Trophoblast cell (in vitro differentiated cells and primary cell): ENCODE results near the gene HELZ2.
"Not testable (repeated sequence)": the region's sequence is repeated elsewhere in the genome, so short reads cannot be mapped to it uniquely, and the experiment has no call there.

ENCODE experiments used
- DNase-seq, 2 donors: peaks; one replicate each; pipeline ENCODE4 v3.0.0-alpha.2; 2016
- H2AFZ ChIP-seq: 2 replicates; pipeline ENCODE4 v1.6.1; 2013; ENCODE audit warnings: low read length, moderate library complexity, mild to moderate bottlenecking; ENCODE audit not compliant: insufficient read depth, poor library complexity
- H2AK5ac ChIP-seq: 2 replicates; pipeline ENCODE4 v1.6.1; 2013; ENCODE audit warnings: mild to moderate bottlenecking, low read length
- H2BK120ac ChIP-seq: 2 replicates; pipeline ENCODE4 v1.6.1; 2013; ENCODE audit warnings: low read length, mild to moderate bottlenecking, moderate library complexity; ENCODE audit not compliant: insufficient read depth, poor library complexity
- H2BK12ac ChIP-seq: 2 replicates; pipeline ENCODE4 v1.6.1; 2013; ENCODE audit warnings: mild to moderate bottlenecking, low read length, moderate library complexity
- H2BK5ac ChIP-seq: 2 replicates; pipeline ENCODE4 v1.6.1; 2013; ENCODE audit warnings: low read length, low read depth, moderate library complexity, mild to moderate bottlenecking; ENCODE audit not compliant: poor library complexity
- H3K14ac ChIP-seq: 2 replicates; pipeline ENCODE4 v1.6.1; 2013; ENCODE audit warnings: mild to moderate bottlenecking, low read length
- H3K18ac ChIP-seq: 2 replicates; pipeline ENCODE4 v1.6.1; 2013; ENCODE audit warnings: mild to moderate bottlenecking, low read length
- H3K23ac ChIP-seq: 2 replicates; pipeline ENCODE4 v1.6.1; 2013; ENCODE audit warnings: low read length
- H3K27ac ChIP-seq: 2 replicates; pipeline ENCODE4 v1.5.1; 2013; ENCODE audit warnings: low read depth, mild to moderate bottlenecking, inconsistent platforms, low read length, moderate library complexity
- H3K27me3 ChIP-seq: 2 replicates; pipeline ENCODE4 v1.6.1; 2013; ENCODE audit warnings: inconsistent platforms, mild to moderate bottlenecking, low read length, moderate library complexity; ENCODE audit not compliant: insufficient read depth
- H3K36me3 ChIP-seq, 2 experiments: 1 replicate in 1 of 2; 2 replicates in 1 of 2; pipeline ENCODE4 v1.6.1; 2013; ENCODE audit warnings: low read length in 2 of 2, mild to moderate bottlenecking in 2 of 2, moderate library complexity in 1 of 2; ENCODE audit not compliant: insufficient read depth in 2 of 2, control insufficient read depth in 1 of 2
- H3K4ac ChIP-seq: 2 replicates; pipeline ENCODE4 v1.6.1; 2013; ENCODE audit warnings: low read depth, mild to moderate bottlenecking, low read length, moderate library complexity
- H3K4me1 ChIP-seq, 2 experiments: 1 replicate in 1 of 2; 2 replicates in 1 of 2; pipeline ENCODE4 v1.6.1; 2013; ENCODE audit warnings: low read length in 2 of 2, mild to moderate bottlenecking in 2 of 2, moderate library complexity in 1 of 2; ENCODE audit not compliant: insufficient read depth in 2 of 2, control insufficient read depth in 1 of 2
- H3K4me2 ChIP-seq: 2 replicates; pipeline ENCODE4 v1.6.1; 2013; ENCODE audit warnings: inconsistent platforms, mild to moderate bottlenecking, low read length, moderate library complexity
- H3K4me3 ChIP-seq: 2 replicates; pipeline ENCODE4 v1.5.1; 2013; ENCODE audit warnings: mild to moderate bottlenecking, low read depth, low read length, inconsistent platforms
- H3K79me1 ChIP-seq: one replicate; pipeline ENCODE4 v1.6.1; 2013; ENCODE audit warnings: low read length
- H3K79me2 ChIP-seq: 2 replicates; pipeline ENCODE4 v1.6.1; 2013; ENCODE audit warnings: low read length, mild to moderate bottlenecking; ENCODE audit not compliant: control insufficient read depth, insufficient read depth, poor library complexity
- H3K9ac ChIP-seq: 2 replicates; pipeline ENCODE4 v1.6.1; 2013; ENCODE audit warnings: mild to moderate bottlenecking, low read length
- H3K9me3 ChIP-seq: 2 replicates; pipeline ENCODE4 v1.6.1; 2013; ENCODE audit warnings: low read depth, mild to moderate bottlenecking, control low read depth, inconsistent platforms, low read length; ENCODE audit not compliant: insufficient read depth
- H4K12ac ChIP-seq: 2 replicates; pipeline ENCODE4 v1.6.1; 2013; ENCODE audit warnings: low read depth, mild to moderate bottlenecking, low read length, moderate library complexity
- H4K8ac ChIP-seq: 2 replicates; pipeline ENCODE4 v1.6.1; 2013; ENCODE audit warnings: low read depth, mild to moderate bottlenecking, low read length, moderate library complexity
- H4K91ac ChIP-seq: one replicate; pipeline ENCODE4 v1.6.1; 2013; ENCODE audit warnings: low read depth, mild to moderate bottlenecking, low read length, moderate library complexity
- WGBS: extraction: QIAGEN DNeasy Blood & Tissue Kit; methylation state at CpG from one replicate; pipeline ENCODE4 v1.1.7; 2013; ENCODE audit warnings: missing lambda C conversion rate; ENCODE audit not compliant: insufficient read length, insufficient coverage; ENCODE audit errors: extremely low coverage; 5-methylcytosine and 5-hydroxymethylcytosine counted together

The HELZ2 gene

GRCh38 chr20:63610581-63611435 is 36.8 kb upstream of the HELZ2 start:
- Histone ChIP-seq H4K8ac (no peak overlapping the region), H2BK5ac (no peak overlapping the region), H3K79me1 (no peaks in the 10 kb centered on the region), H3K18ac (no peak overlapping the region), H2BK120ac (no peak overlapping the region), H3K4me2 (no peak overlapping the region), H3K9me3 (peaks cover 8% of the 10 kb centered on the region), H3K4me1 (no peaks in the 10 kb centered on the region), H4K91ac (no peak overlapping the region), H3K23ac (no peak overlapping the region), H3K27ac (no peak overlapping the region), H3K36me3 (peaks cover 13 to 14% of the 10 kb centered on the region in 2 experiments), H3K4ac (no peak overlapping the region), H3K4me3 (no peak overlapping the region), H2BK12ac (no peak overlapping the region), H2AK5ac (no peak overlapping the region), H3K9ac (no peak overlapping the region), H4K12ac (no peak overlapping the region), H2AFZ (no peak overlapping the region), H3K27me3 (no peaks in the 10 kb centered on the region), H3K14ac (no peak overlapping the region), H3K79me2 (no peaks in the 10 kb centered on the region)
- WGBS: no CpG with 5 or more reads among the region's 17 CpGs
- no peak for DNase-seq

GRCh38 chr20:63606686-63607085 is 32.6 kb upstream of the HELZ2 start:
- H3K79me1 ChIP-seq: no peaks in the 10 kb centered on the region
- no peak overlapping the region for H2BK5ac ChIP-seq
- DNase-seq: no peak
- no peak overlapping the region for H4K8ac ChIP-seq
- H3K27me3 ChIP-seq: no peaks in the 10 kb centered on the region
- H3K9me3 ChIP-seq: peaks cover 1% of the 10 kb centered on the region
- no peak overlapping the region for H3K4me2 ChIP-seq
- H3K36me3 ChIP-seq: peaks cover 14 to 19% of the 10 kb centered on the region in 2 experiments
- H4K12ac ChIP-seq: no peak overlapping the region
- no peak overlapping the region for H4K91ac ChIP-seq
- H2BK12ac ChIP-seq: no peak overlapping the region
- H3K9ac ChIP-seq: no peak overlapping the region
- no peak overlapping the region for H3K14ac ChIP-seq
- H3K27ac ChIP-seq: no peak overlapping the region
- H3K79me2 ChIP-seq: no peaks in the 10 kb centered on the region
- H3K23ac ChIP-seq: no peak overlapping the region
- H3K4me3 ChIP-seq: no peak overlapping the region
- H2AFZ ChIP-seq: no peak overlapping the region
- H3K4me1 ChIP-seq: no peaks in the 10 kb centered on the region
- WGBS: no CpG with 5 or more reads among the region's 9 CpGs
- H3K18ac ChIP-seq: no peak overlapping the region
- no peak overlapping the region for H3K4ac ChIP-seq
- H2AK5ac ChIP-seq: no peak overlapping the region
- no peak overlapping the region for H2BK120ac ChIP-seq

GRCh38 chr20:63602321-63602720 is 28.3 kb upstream of the HELZ2 start:
- Histone ChIP-seq H3K14ac (no peak overlapping the region), H3K4me2 (no peak overlapping the region), H2AK5ac (no peak overlapping the region), H3K18ac (no peak overlapping the region), H3K79me1 (no peaks in the 10 kb centered on the region), H2AFZ (no peak overlapping the region), H3K27ac (no peak overlapping the region), H3K4me1 (no peaks in the 10 kb centered on the region), H2BK5ac (no peak overlapping the region), H3K27me3 (no peaks in the 10 kb centered on the region), H4K91ac (no peak overlapping the region), H3K9me3 (peaks cover 3% of the 10 kb centered on the region), H3K23ac (no peak overlapping the region), H3K79me2 (no peaks in the 10 kb centered on the region), H4K12ac (no peak overlapping the region), H3K9ac (no peak overlapping the region), H3K4me3 (no peak overlapping the region), H3K4ac (no peak overlapping the region), H3K36me3 (peaks cover 31 to 47% of the 10 kb centered on the region in 2 experiments), H4K8ac (no peak overlapping the region), H2BK12ac (no peak overlapping the region), H2BK120ac (no peak overlapping the region)
- no CpG with 5 or more reads among the region's 3 CpGs for WGBS
- no peak for DNase-seq

GRCh38 chr20:63601679-63602078 is 27.6 kb upstream of the HELZ2 start:
- not testable (repeated sequence) for H3K4me3 ChIP-seq, H3K9ac ChIP-seq, H4K8ac ChIP-seq, H3K27me3 ChIP-seq, H3K23ac ChIP-seq, H2BK5ac ChIP-seq, H3K4ac ChIP-seq, H3K79me2 ChIP-seq, H2BK120ac ChIP-seq, H4K91ac ChIP-seq, H2BK12ac ChIP-seq, H3K9me3 ChIP-seq, H3K18ac ChIP-seq, H3K4me1 ChIP-seq, H2AK5ac ChIP-seq, H3K79me1 ChIP-seq, DNase-seq, H4K12ac ChIP-seq, H3K27ac ChIP-seq, H3K14ac ChIP-seq, H3K4me2 ChIP-seq, H2AFZ ChIP-seq
- H3K36me3 ChIP-seq: peaks cover 31 to 47% of the 10 kb centered on the region in 2 experiments
- no CpG with 5 or more reads among the region's 8 CpGs for WGBS
